GM18951 (cell line): ENCODE data around the gene TEX14.
"Not testable (repeated sequence)": the region's sequence is repeated elsewhere in the genome, so short reads cannot be mapped to it uniquely, and the experiment has no call there.

Experiments used
- POLR2A ChIP-seq: IDR thresholded peaks from 4 replicates; pipeline ENCODE4 v1.6.1; 2011; ENCODE audit warnings: mild to moderate bottlenecking; ENCODE audit not compliant: insufficient read length, insufficient read depth; ENCODE audit errors: extremely low read depth
- in situ Hi-C: fragments of 300-500 bp; cut with MboI; formaldehyde crosslinking; loops from one replicate; pipeline ENCODE4 v1.12.0; 2022; ENCODE audit warnings: low sequenced_read_pairs, mixed read lengths, inconsistent platforms; ENCODE audit not compliant: unreplicated experiment

TEX14 gene

GRCh38 chr17:58677194-58677880 lies 14.5 kb downstream of the TEX14 start:
- in situ Hi-C loops: no loop called here
- TF ChIP-seq POLR2A: no peak

- in situ Hi-C loops: no loop called here
- TF ChIP-seq POLR2A: no peak
Measured at GRCh38 chr17:58671969-58672368, 19.9 kb downstream of the TEX14 start.

- no peak for TF ChIP-seq POLR2A
Measured at GRCh38 chr17:58669853-58670252, 22.0 kb downstream of the TEX14 start.

GRCh38 chr17:58668598-58668935 lies 23.3 kb downstream of the TEX14 start:
- in situ Hi-C loops: no loop called here
- TF ChIP-seq POLR2A: no peak

More at GRCh38 chr17:58669853-58670252, 22.0 kb downstream of the TEX14 start:
- in situ Hi-C loops: no loop called here

GRCh38 chr17:58667934-58668597 lies 23.8 kb downstream of the TEX14 start:
- TF ChIP-seq POLR2A: no peak
- in situ Hi-C loops: no loop called here

GRCh38 chr17:58666858-58667267 lies 25.0 kb downstream of the TEX14 start:
- no peak for TF ChIP-seq POLR2A
- in situ Hi-C loops: no loop called here

- TF ChIP-seq POLR2A: no peak
- in situ Hi-C loops: no loop called here
Measured at GRCh38 chr17:58665946-58666857, 25.6 kb downstream of the TEX14 start.

- no peak for TF ChIP-seq POLR2A
- in situ Hi-C loops: no loop called here
Measured at GRCh38 chr17:58664302-58664701, 27.5 kb downstream of the TEX14 start.

GRCh38 chr17:58661499-58661898 lies 30.3 kb downstream of the TEX14 start:
- in situ Hi-C loops: no loop called here
- no peak for TF ChIP-seq POLR2A

GRCh38 chr17:58660621-58661020 lies 31.2 kb downstream of the TEX14 start:
- in situ Hi-C loops: no loop called here
- no peak for TF ChIP-seq POLR2A

GRCh38 chr17:58659714-58660084 lies 32.1 kb downstream of the TEX14 start:
- in situ Hi-C loops: not testable (repeated sequence)

GRCh38 chr17:58658804-58659713 lies 32.8 kb downstream of the TEX14 start:
- in situ Hi-C loops: no loop called here
- TF ChIP-seq POLR2A: peak; percentile 99

GRCh38 chr17:58657962-58658803 lies 33.7 kb downstream of the TEX14 start:
- in situ Hi-C loops: not testable (repeated sequence)
